Lower lobe of right lung (tissue), 2 donors: ENCODE results near the gene C10orf67. TPM values are rescaled to one million over a fixed set of nuclear protein-coding genes. Genes with fewer than 3 reads are reported as not detected.

Experiments
- ATAC-seq, 2 donors: fragments of 200-7000 bp; cut with Tn5 transposase; one replicate each; pipeline ENCODE4 v1.9.1; 2020 to 2022; ENCODE audit warnings: mild to moderate bottlenecking in 2 of 2, moderate library complexity in 2 of 2
- DNase-seq: peaks from one replicate; pipeline ENCODE4 v3.0.0-alpha.2; 2020
- H3K27ac ChIP-seq: fragments of 200-600 bp; one replicate; pipeline ENCODE4 v1.8.0; 2022
- H3K27me3 ChIP-seq: fragments of 200-600 bp; one replicate; pipeline ENCODE4 v1.8.0; 2022; ENCODE audit warnings: low read depth
- H3K36me3 ChIP-seq: fragments of 200-600 bp; one replicate; pipeline ENCODE4 v1.8.0; 2022; ENCODE audit warnings: mild to moderate bottlenecking
- H3K4me1 ChIP-seq: fragments of 200-600 bp; one replicate; pipeline ENCODE4 v1.8.0; 2022
- H3K4me3 ChIP-seq: fragments of 200-600 bp; one replicate; pipeline ENCODE4 v1.8.0; 2022; ENCODE audit warnings: mild to moderate bottlenecking
- H3K9me3 ChIP-seq: fragments of 200-600 bp; one replicate; pipeline ENCODE4 v1.8.0; 2022
- CTCF ChIP-seq: fragments of 200-600 bp; IDR thresholded peaks from one replicate; pipeline ENCODE4 v1.8.0; 2022; ENCODE audit warnings: antibody characterized with exemption, mild to moderate bottlenecking
- intact Hi-C: fragments of 100-400 bp; cut with DNase I; formaldehyde crosslinking; loops from one replicate; pipeline ENCODE4 v1.11.0; 2022
- total RNA-seq: library from RNA; stranded (reverse); fragmentation: NEBNext Ultra II Directional; extraction: Animal tissue kit (Norgen Biotek cat#: 25700); gene quantifications from one replicate; pipeline ENCODE4 v1.2.1, GENCODE V29; 2021
- donor health status: DM: no; HTN: yes; CAD: no; lungs with severe emphysema.

The C10orf67 gene
- total RNA-seq, 1 donor from 2014 or later: 1.2 TPM

DNA sequence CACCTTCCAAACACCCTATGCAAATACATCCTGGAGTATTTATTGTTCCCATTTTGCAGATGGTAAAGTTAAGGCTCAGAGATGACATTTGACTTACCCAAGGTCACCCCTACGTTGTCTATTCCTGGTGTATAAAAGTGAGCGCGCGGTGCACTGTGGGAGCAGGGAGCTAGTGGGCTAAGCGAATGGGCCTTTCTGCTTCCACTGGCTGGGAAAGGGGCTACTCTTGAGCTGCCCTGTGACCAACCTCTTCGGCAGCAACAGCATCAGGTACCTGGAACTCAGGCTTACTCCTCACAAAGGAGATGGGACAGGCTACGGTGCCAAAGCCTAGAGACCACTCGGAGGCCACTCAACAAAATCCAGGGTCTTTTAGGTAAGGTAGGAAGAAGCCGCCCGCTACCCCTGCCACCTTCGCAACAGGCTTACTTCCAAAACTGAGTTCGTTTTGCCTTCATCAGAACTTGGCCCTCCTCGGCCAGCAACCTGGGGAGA is 150.1 kb downstream of the C10orf67 start:
- Histone ChIP-seq H3K36me3 (no peaks in the 10 kb centered on the region), H3K27ac (no peak overlapping the region), H3K9me3 (no peaks in the 10 kb centered on the region), H3K4me3 (no peak overlapping the region), H3K4me1 (no peaks in the 10 kb centered on the region), H3K27me3 (peaks cover 93% of the 10 kb centered on the region)
- no peak for DNase-seq
- ATAC-seq: no peak
- TF ChIP-seq CTCF: no peak
- intact Hi-C loops: no loop called here

DNA sequence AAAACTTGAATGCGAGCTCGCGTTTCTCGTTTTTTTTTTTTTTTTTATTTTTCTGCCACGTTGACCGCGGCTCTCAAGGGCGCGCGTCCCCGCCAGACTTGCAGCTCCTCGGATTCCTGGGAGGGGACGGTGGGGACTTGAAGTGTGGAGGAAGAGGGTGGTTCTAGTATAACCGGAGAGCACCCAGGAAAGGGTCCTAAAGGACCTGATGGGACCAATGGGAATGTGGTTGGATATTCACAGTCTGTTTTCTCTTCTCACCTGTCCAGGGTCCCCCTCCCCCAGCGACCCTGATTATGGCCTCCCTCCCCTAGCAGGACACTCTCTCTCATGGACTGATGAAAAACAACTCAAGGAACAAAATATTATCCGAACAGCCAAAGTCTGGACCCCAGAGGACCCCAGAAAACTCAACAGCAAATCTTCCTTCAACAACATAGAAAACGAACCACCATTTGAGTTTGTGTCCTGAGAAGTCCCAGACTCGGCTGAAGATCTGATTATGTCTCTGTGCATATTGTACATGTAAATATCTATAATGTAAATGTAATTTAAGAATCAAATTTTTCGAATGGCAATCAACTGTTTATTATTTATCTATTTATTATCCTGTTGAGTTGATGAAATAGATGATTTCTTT is 151.0 kb downstream of the C10orf67 start:
- DNase-seq: no peak
- H3K27ac ChIP-seq: no peak overlapping the region
- intact Hi-C loops: no loop called here
- no peaks in the 10 kb centered on the region for H3K36me3 ChIP-seq
- H3K4me1 ChIP-seq: no peaks in the 10 kb centered on the region
- H3K4me3 ChIP-seq: no peak overlapping the region
- H3K9me3 ChIP-seq: no peaks in the 10 kb centered on the region
- TF ChIP-seq CTCF: no peak
- peaks cover 90% of the 10 kb centered on the region for H3K27me3 ChIP-seq
- no peak for ATAC-seq

GRCh38 chr10:23192712-23193434 is 151.7 kb downstream of the C10orf67 start:
- Histone ChIP-seq H3K27me3 (peaks cover 90% of the 10 kb centered on the region), H3K4me3 (no peak overlapping the region), H3K4me1 (no peaks in the 10 kb centered on the region), H3K27ac (no peak overlapping the region), H3K9me3 (no peaks in the 10 kb centered on the region), H3K36me3 (no peaks in the 10 kb centered on the region)
- DNase-seq (no peak), ATAC-seq (no peak)
- no peak for TF ChIP-seq CTCF
- intact Hi-C loops: no loop called here

DNA sequence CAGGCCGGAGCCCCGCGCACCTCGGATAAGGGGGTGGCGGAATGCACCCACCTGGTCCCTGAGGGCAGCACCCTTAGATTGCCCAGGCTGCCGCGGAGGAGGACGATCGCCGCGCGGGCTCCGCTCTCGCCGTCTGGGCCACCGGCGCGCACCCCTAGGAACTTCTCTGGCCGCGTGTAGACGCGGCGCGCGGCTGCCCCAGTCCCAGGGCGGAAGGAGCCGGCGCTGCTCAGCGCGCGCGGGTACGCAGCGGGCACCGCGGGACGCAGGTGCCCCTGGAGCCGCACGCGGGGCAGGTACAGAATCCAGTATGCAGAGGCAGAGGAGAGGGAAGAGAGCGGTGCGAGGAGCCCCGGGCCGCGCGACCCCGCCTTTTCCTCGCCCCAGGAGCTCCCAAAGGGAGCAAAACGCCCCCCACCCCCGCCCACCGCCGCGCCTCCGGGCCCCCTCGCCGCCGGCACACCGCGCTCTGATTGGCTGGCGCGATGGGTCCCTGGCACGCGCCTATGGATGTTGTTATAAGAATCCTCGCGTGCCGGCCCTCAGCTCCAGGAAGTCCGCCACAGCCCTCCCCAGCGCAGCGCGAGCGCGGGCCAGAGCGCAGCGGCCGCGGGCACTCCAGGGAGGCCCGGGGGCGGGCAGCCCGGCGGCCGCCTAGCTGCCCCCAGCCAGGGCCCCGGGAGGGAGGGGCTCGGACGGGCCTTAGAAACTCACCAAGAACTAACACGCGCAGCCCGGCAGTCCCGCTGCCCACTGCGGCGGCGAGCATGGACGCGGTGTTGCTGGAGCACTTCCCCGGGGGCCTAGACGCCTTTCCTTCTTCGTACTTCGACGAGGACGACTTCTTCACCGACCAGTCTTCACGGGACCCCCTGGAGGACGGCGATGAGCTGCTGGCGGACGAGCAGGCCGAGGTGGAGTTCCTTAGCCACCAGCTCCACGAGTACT is 152.6 kb downstream of the C10orf67 start, which contains the start of gene PTF1A:
PTF1A (plus strand) TSS at position 549 of the 948 bp plus-strand sequence; CDS start at position 768, 219 bp downstream.
- peak in 1 of 2 donors; percentile 31 for ATAC-seq
- no peaks in the 10 kb centered on the region for H3K36me3 ChIP-seq
- intact Hi-C loops: no loop called here
- H3K9me3 ChIP-seq: no peaks in the 10 kb centered on the region
- H3K4me3 ChIP-seq: no peak within 1 kb of the TSS
- H3K4me1 ChIP-seq: no peaks in the 10 kb centered on the region
- DNase-seq: no peak
- H3K27me3 ChIP-seq: peaks cover 83% of the 10 kb centered on the region
- TF ChIP-seq CTCF: no peak
- no peak within 1 kb of the TSS for H3K27ac ChIP-seq
